Fibroblast of the aortic adventitia (primary cell): ENCODE results near the gene LDLRAD2. TPM values are rescaled to one million over a fixed set of nuclear protein-coding genes. Genes with fewer than 3 reads are reported as not detected.

Experiments
- DNase-seq: peaks from one replicate; pipeline ENCODE4 v3.0.0-alpha.2; 2010; ENCODE audit warnings: low read depth
- H3K4me3 ChIP-seq: 2 replicates; pipeline ENCODE4 v1.5.1; 2011; ENCODE audit warnings: low read depth, mild to moderate bottlenecking, control low read depth, low read length, moderate library complexity
- CTCF ChIP-seq: IDR thresholded peaks from 2 replicates; pipeline ENCODE4 v1.5.1; 2011; ENCODE audit warnings: mild to moderate bottlenecking, low read length, control low read depth, inconsistent platforms; ENCODE audit not compliant: insufficient read depth
- total RNA-seq: library from RNA; depleted of rRNA; stranded (reverse); fragments of >200 nt; gene quantifications from 2 replicates; pipeline ENCODE4 v1.2.3, GENCODE V29; 2012; ENCODE audit warnings: low replicate concordance

Gene LDLRAD2
- total RNA-seq, 1 donor, result 0.09 TPM

GRCh38 chr1:21838359-21839157 is 26.5 kb downstream of the LDLRAD2 start:
- H3K4me3 ChIP-seq, result no peak overlapping the region
- TF ChIP-seq CTCF, result no peak
- DNase-seq, result no peak

GRCh38 chr1:21839337-21840037 is 27.4 kb downstream of the LDLRAD2 start:
- no peak for TF ChIP-seq CTCF
- DNase-seq, result no peak
- H3K4me3 ChIP-seq, result no peak overlapping the region

- DNase-seq, result no peak
- TF ChIP-seq CTCF, result no peak
- no peak overlapping the region for H3K4me3 ChIP-seq
These were observed 28.9 kb downstream of the LDLRAD2 start for GRCh38 chr1:21840981-21841380.

- no peak for TF ChIP-seq CTCF
- DNase-seq, result no peak
- no peak overlapping the region for H3K4me3 ChIP-seq
These were observed 29.9 kb downstream of the LDLRAD2 start for GRCh38 chr1:21841852-21842466.

- no peak for DNase-seq
- H3K4me3 ChIP-seq, result no peak overlapping the region
- no peak for TF ChIP-seq CTCF
These were observed 30.6 kb downstream of the LDLRAD2 start for GRCh38 chr1:21842606-21843162.

- no peak for DNase-seq
- no peak overlapping the region for H3K4me3 ChIP-seq
- TF ChIP-seq CTCF, result no peak
These were observed 31.1 kb downstream of the LDLRAD2 start for GRCh38 chr1:21843208-21843607.
